Stomach (tissue), 9 donors: Measurements from ENCODE around the gene TTC33. TPM values are rescaled to one million over a fixed set of nuclear protein-coding genes. Genes with fewer than 3 reads are reported as not detected.
A peak's percentile ranks its signal among the peaks of the same experiment; 100 is the strongest.

Experiments
- DNase-seq, 2 donors: peaks; one replicate each; pipeline versions ENCODE4 v3.0.0 to v3.0.0-alpha.2; 2013 to 2019
- H3K27ac ChIP-seq, 5 donors: fragments of 200-600 bp in 4 of 5; sonication (generic) in 4 of 5; one replicate each; pipeline ENCODE4 v1.5.1; 2013 to 2019; ENCODE audit warnings: mild to moderate bottlenecking in 1 of 5, moderate library complexity in 1 of 5
- H3K27me3 ChIP-seq, 3 donors: fragments of 200-600 bp; sonication (generic); one replicate each; pipeline ENCODE4 v1.5.1; 2017 to 2019; ENCODE audit warnings: mixed run types in 1 of 3
- H3K36me3 ChIP-seq, 4 donors: fragments of 200-600 bp; sonication (generic); 1 replicate in 3 of 4; 2 replicates in 1 of 4; pipeline ENCODE4 v1.5.1; 2016 to 2019
- H3K4me1 ChIP-seq, 4 donors: fragments of 200-600 bp; sonication (generic); one replicate each; pipeline ENCODE4 v1.5.1; 2016 to 2019
- H3K4me3 ChIP-seq, 4 donors: fragments of 200-600 bp; sonication (generic) in 3 of 4; one replicate each; pipeline ENCODE4 v1.5.1; 2016 to 2019; ENCODE audit warnings: mild to moderate bottlenecking in 1 of 4
- H3K9me3 ChIP-seq, 4 donors: fragments of 200-600 bp; sonication (generic); one replicate each; pipeline ENCODE4 v1.5.1; 2016 to 2019
- CTCF ChIP-seq, 7 experiments: fragments of 450-650 bp in 4 of 7; fragments of 200-600 bp in 3 of 7; sonication (generic) in 3 of 7; IDR thresholded peaks; one replicate each; pipeline ENCODE4 v1.5.1; 2016 to 2019; ENCODE audit warnings: antibody characterized with exemption in 7 of 7, control low read depth in 2 of 7, mild to moderate bottlenecking in 1 of 7
- EP300 ChIP-seq: sonication (generic); formaldehyde crosslinking; IDR thresholded peaks from one replicate; pipeline ENCODE4 v1.6.1; 2017; ENCODE audit warnings: antibody characterized with exemption
- POLR2A ChIP-seq, 4 donors: fragments of 450-650 bp; IDR thresholded peaks; one replicate each; pipeline ENCODE4 v1.6.1; 2016; ENCODE audit warnings: antibody characterized with exemption in 4 of 4, control low read depth in 2 of 4, mild to moderate bottlenecking in 1 of 4, moderate library complexity in 1 of 4
- POLR2AphosphoS5 ChIP-seq, 3 donors: sonication (generic); formaldehyde crosslinking; IDR thresholded peaks; one replicate each; pipeline ENCODE4 v1.6.1; 2016; ENCODE audit warnings: antibody characterized with exemption in 3 of 3
- WGBS, 5 donors: extraction: QIAGEN DNeasy Blood & Tissue Kit in 3 of 5; methylation state at CpG; one replicate each; pipeline versions ENCODE4 v1.1.5 to v1.1.7; 2013 to 2018; 5-methylcytosine and 5-hydroxymethylcytosine counted together
- intact Hi-C: fragments of 100-400 bp; cut with DNase I; formaldehyde crosslinking; loops from one replicate; pipeline ENCODE4 v1.15.1; 2023; ENCODE audit warnings: low total_unique reads
- polyA plus RNA-seq, 3 donors: library from polyadenylated mRNA; stranded (reverse); fragments of 200-250 nt; gene quantifications; one replicate each; pipeline ENCODE4 v1.2.3, GENCODE V29; 2013
- total RNA-seq, 5 donors: library from RNA; depleted of rRNA; stranded (reverse); fragments of >200 nt; gene quantifications; one replicate each; pipeline versions ENCODE4 v1.1.0 to v1.2.3, GENCODE V29; 2014 to 2016
- donor health status: healthy with polysubstance abuse.
- donor health status: Bipolar disorder and iron deficiency.
- donor health status: healthy.

TTC33 gene
- total and polyA plus RNA-seq, 8 donors, result 0.29 to 41.5 (median 7.3) TPM

GRCh38 chr5:40514976-40515375 is 240.8 kb downstream of the TTC33 start:
- 71 to 85% (median 76%) methylated on average over 5 of the region's 5 CpGs for WGBS, 5 donors
- TF ChIP-seq EP300 (no peak), CTCF (IDR thresholded peaks at IDR 0.05) (no peak), POLR2AphosphoS5 (IDR thresholded peaks at IDR 0.05) (no peak), POLR2A (IDR thresholded peaks at IDR 0.05) (no peak)
- H3K27me3 ChIP-seq, result no peaks in the 10 kb centered on the region
- H3K4me1 ChIP-seq, result peaks cover 0 to 7% (median 0%) of the 10 kb centered on the region in 4 donors
- no peak for DNase-seq
- intact Hi-C loops, result no loop called here
- H3K4me3 ChIP-seq, result no peak overlapping the region
- no peaks in the 10 kb centered on the region for H3K36me3 ChIP-seq
- no peaks in the 10 kb centered on the region for H3K9me3 ChIP-seq
- H3K27ac ChIP-seq, result no peak overlapping the region

GRCh38 chr5:40511801-40512200 is 244.0 kb downstream of the TTC33 start:
- no peaks in the 10 kb centered on the region for H3K27me3 ChIP-seq
- H3K36me3 ChIP-seq, result no peaks in the 10 kb centered on the region
- no peaks in the 10 kb centered on the region for H3K9me3 ChIP-seq
- intact Hi-C loops, result no loop called here
- WGBS, 5 donors, result 89 to 95% (median 91%) methylated on average over 1 of the region's 1 CpG
- DNase-seq, result no peak
- no peaks in the 10 kb centered on the region for H3K4me1 ChIP-seq
- TF ChIP-seq EP300 (no peak), POLR2AphosphoS5 (IDR thresholded peaks at IDR 0.05) (no peak), CTCF (IDR thresholded peaks at IDR 0.05) (no peak), POLR2A (IDR thresholded peaks at IDR 0.05) (no peak)
- H3K4me3 ChIP-seq, result no peak overlapping the region
- no peak overlapping the region for H3K27ac ChIP-seq

GRCh38 chr5:40507095-40507494 is 248.7 kb downstream of the TTC33 start:
- intact Hi-C loops, result no loop called here
- 32 to 57% (median 41%) methylated on average over 2 of the region's 2 CpGs for WGBS, 5 donors
- TF ChIP-seq POLR2A (IDR thresholded peaks at IDR 0.05) (no peak), CTCF (IDR thresholded peaks at IDR 0.05) (peak in 1 of 7 experiments; percentile 14), POLR2AphosphoS5 (IDR thresholded peaks at IDR 0.05) (no peak), EP300 (no peak)
- Histone ChIP-seq H3K4me1 (no peaks in the 10 kb centered on the region), H3K36me3 (no peaks in the 10 kb centered on the region), H3K4me3 (no peak overlapping the region), H3K9me3 (no peaks in the 10 kb centered on the region), H3K27ac (no peak overlapping the region), H3K27me3 (no peaks in the 10 kb centered on the region)
- no peak for DNase-seq

- Histone ChIP-seq H3K9me3 (no peaks in the 10 kb centered on the region), H3K36me3 (no peaks in the 10 kb centered on the region), H3K27me3 (no peaks in the 10 kb centered on the region), H3K4me1 (no peaks in the 10 kb centered on the region), H3K4me3 (no peak overlapping the region), H3K27ac (no peak overlapping the region)
- no peak for DNase-seq
- TF ChIP-seq CTCF (IDR thresholded peaks at IDR 0.05) (no peak), POLR2A (IDR thresholded peaks at IDR 0.05) (no peak), POLR2AphosphoS5 (IDR thresholded peaks at IDR 0.05) (no peak), EP300 (no peak)
- 75 to 89% (median 85%) methylated on average over 4 of the region's 4 CpGs for WGBS, 5 donors
- intact Hi-C loops, result no loop called here
These were observed 250.7 kb downstream of the TTC33 start for GRCh38 chr5:40505031-40505430.
